8988T (cell line): ENCODE measurements around the gene GALNTL6.
"Not testable (repeated sequence)": the region's sequence is repeated elsewhere in the genome, so short reads cannot be mapped to it uniquely, and the experiment has no call there.

ENCODE experiments used
- DNase-seq: peaks from one replicate; pipeline ENCODE4 v3.0.0; 2011

GALNTL6 gene

GRCh38 chr4:172691552-172691951 lies 878.3 kb downstream of the GALNTL6 start:
- no peak for DNase-seq

- DNase-seq: no peak
Measured at GRCh38 chr4:172692701-172693100, 879.5 kb downstream of the GALNTL6 start.

GRCh38 chr4:172698256-172698655 lies 885.1 kb downstream of the GALNTL6 start:
- no peak for DNase-seq

- no peak for DNase-seq
Measured at GRCh38 chr4:172705565-172705964, 892.4 kb downstream of the GALNTL6 start.

- DNase-seq: no peak
Measured at GRCh38 chr4:172706000-172706399, 892.8 kb downstream of the GALNTL6 start.

GRCh38 chr4:172707622-172708021 lies 894.4 kb downstream of the GALNTL6 start:
- no peak for DNase-seq

- DNase-seq: no peak
Measured at GRCh38 chr4:172708184-172708583, 895.0 kb downstream of the GALNTL6 start.

- DNase-seq: no peak
Measured at GRCh38 chr4:172709376-172709775, 896.2 kb downstream of the GALNTL6 start.

GRCh38 chr4:172716291-172716690 lies 903.1 kb downstream of the GALNTL6 start:
- DNase-seq: no peak

- DNase-seq: no peak
Measured at GRCh38 chr4:172721659-172722058, 908.5 kb downstream of the GALNTL6 start.

- DNase-seq: no peak
Measured at GRCh38 chr4:172725581-172725980, 912.4 kb downstream of the GALNTL6 start.

- no peak for DNase-seq
Measured at GRCh38 chr4:172726001-172726423, 912.8 kb downstream of the GALNTL6 start.

- DNase-seq: no peak
Measured at GRCh38 chr4:172727631-172728030, 914.4 kb downstream of the GALNTL6 start.

GRCh38 chr4:172733645-172734044 lies 920.4 kb downstream of the GALNTL6 start:
- not testable (repeated sequence) for DNase-seq

GRCh38 chr4:172734555-172734954 lies 921.4 kb downstream of the GALNTL6 start:
- DNase-seq: no peak

GRCh38 chr4:172736046-172736445 lies 922.8 kb downstream of the GALNTL6 start:
- no peak for DNase-seq

- DNase-seq: no peak
Measured at GRCh38 chr4:172740434-172740833, 927.2 kb downstream of the GALNTL6 start.

GRCh38 chr4:172750910-172751309 lies 937.7 kb downstream of the GALNTL6 start:
- no peak for DNase-seq

GRCh38 chr4:172751550-172751949 lies 938.3 kb downstream of the GALNTL6 start:
- no peak for DNase-seq

GRCh38 chr4:172758586-172759340 lies 945.6 kb downstream of the GALNTL6 start:
- DNase-seq: no peak

GRCh38 chr4:172760512-172760911 lies 947.3 kb downstream of the GALNTL6 start:
- no peak for DNase-seq

- no peak for DNase-seq
Measured at GRCh38 chr4:172762895-172763294, 949.7 kb downstream of the GALNTL6 start.

GRCh38 chr4:172770787-172771186 lies 957.6 kb downstream of the GALNTL6 start:
- no peak for DNase-seq

- DNase-seq: no peak
Measured at GRCh38 chr4:172772781-172773180, 959.6 kb downstream of the GALNTL6 start.

GRCh38 chr4:172776203-172776861 lies 963.1 kb downstream of the GALNTL6 start:
- DNase-seq: no peak
